Urinary bladder (tissue), 4 donors: ENCODE results near the gene ADCY2. TPM values are rescaled to one million over a fixed set of nuclear protein-coding genes. Genes with fewer than 3 reads are reported as not detected.

Experiments
- DNase-seq: peaks from one replicate; pipeline ENCODE4 v3.0.0-alpha.2; 2015; ENCODE audit errors: extremely low spot score
- H3K27ac ChIP-seq: one replicate; pipeline ENCODE4 v1.5.1; 2013; ENCODE audit warnings: low read depth, mild to moderate bottlenecking, moderate library complexity
- H3K36me3 ChIP-seq: one replicate; pipeline ENCODE4 v1.6.1; 2013; ENCODE audit warnings: mild to moderate bottlenecking, moderate library complexity; ENCODE audit not compliant: insufficient read depth
- H3K4me1 ChIP-seq: one replicate; pipeline ENCODE4 v1.6.1; 2013; ENCODE audit warnings: mild to moderate bottlenecking, moderate library complexity; ENCODE audit not compliant: insufficient read depth
- H3K4me3 ChIP-seq: one replicate; pipeline ENCODE4 v1.5.1; 2013; ENCODE audit warnings: low read depth, low read length
- WGBS: extraction: QIAGEN DNeasy Blood & Tissue Kit; methylation state at CpG from one replicate; pipeline ENCODE4 v1.1.7; 2013; 5-methylcytosine and 5-hydroxymethylcytosine counted together
- polyA plus RNA-seq: library from polyadenylated mRNA; stranded (reverse); fragments of 200-250 nt; gene quantifications from one replicate; pipeline ENCODE4 v1.2.3, GENCODE V29; 2013
- total RNA-seq: library from RNA; depleted of rRNA; stranded (reverse); fragments of >200 nt; gene quantifications from one replicate; pipeline ENCODE4 v1.2.3, GENCODE V29; 2014
- donor health status: healthy with polysubstance abuse.
- donor health status: healthy.

ADCY2 gene
- 6.5 TPM for total RNA-seq
- 6.6 TPM for polyA plus RNA-seq

- no peak for DNase-seq
- Histone ChIP-seq H3K4me3 (peak within 1 kb of the TSS; percentile 69), H3K36me3 (no peaks in the 10 kb centered on the region), H3K27ac (peak within 1 kb of the TSS; percentile 53), H3K4me1 (no peaks in the 10 kb centered on the region)
- WGBS, result under 1% methylated on average over 111 of the region's 121 CpGs
These were observed at the start of gene ADCY2 for GRCh38 chr5:7395947-7396712. ADCY2 (plus strand) TSS chr5:7396138; CDS start chr5:7396297, 159 bp downstream.

GRCh38 chr5:7347377-7347776 lies 48.6 kb upstream of the ADCY2 start:
- Histone ChIP-seq H3K4me1 (no peaks in the 10 kb centered on the region), H3K36me3 (no peaks in the 10 kb centered on the region), H3K27ac (no peak overlapping the region), H3K4me3 (no peak overlapping the region)
- 61% methylated on average over 6 of the region's 6 CpGs for WGBS
- DNase-seq, result no peak

DNA sequence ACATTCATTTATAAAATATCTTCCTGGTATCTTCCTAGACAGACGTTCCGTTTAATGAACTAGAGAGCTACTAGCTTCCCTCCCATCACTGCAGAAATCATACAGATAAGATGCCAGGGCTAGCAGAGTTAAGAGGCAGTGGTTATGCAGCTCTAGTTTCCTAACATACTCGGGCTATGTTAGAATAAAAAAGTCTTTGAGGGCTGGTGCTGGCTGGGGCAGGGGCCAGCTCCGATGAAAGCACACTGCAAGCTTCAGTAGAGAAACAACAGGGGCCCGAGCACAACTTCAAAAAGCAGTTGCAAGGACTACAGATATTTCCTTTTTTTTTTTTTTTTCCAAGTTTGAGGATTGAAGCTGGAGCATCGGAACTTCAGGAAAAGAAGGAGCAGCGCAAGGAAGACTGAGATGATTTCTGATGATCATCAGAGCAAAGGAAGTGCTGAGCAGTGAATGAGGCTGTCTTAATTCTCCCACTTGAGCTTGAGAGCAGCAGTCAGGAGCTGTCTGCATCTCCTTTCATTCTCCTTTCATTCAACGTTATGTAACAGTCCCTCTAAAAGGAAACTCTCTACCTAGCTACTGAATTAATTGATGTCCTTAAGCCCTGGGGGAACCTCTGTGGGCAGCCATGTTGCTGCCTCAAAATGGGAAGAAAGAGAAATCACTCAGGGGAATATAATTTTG lies 47.6 kb upstream of the ADCY2 start:
- WGBS, result 42% methylated on average over 8 of the region's 8 CpGs

GRCh38 chr5:7361593-7361992 lies 34.3 kb upstream of the ADCY2 start:
- Histone ChIP-seq H3K36me3 (no peaks in the 10 kb centered on the region), H3K4me1 (no peaks in the 10 kb centered on the region), H3K4me3 (no peak overlapping the region), H3K27ac (no peak overlapping the region)
- no peak for DNase-seq
- 66% methylated on average over 5 of the region's 5 CpGs for WGBS

More for the DNA sequence above, 47.6 kb upstream of the ADCY2 start:
- no peak overlapping the region for H3K4me3 ChIP-seq
- no peaks in the 10 kb centered on the region for H3K4me1 ChIP-seq
- no peak for DNase-seq
- no peak overlapping the region for H3K27ac ChIP-seq
- H3K36me3 ChIP-seq, result no peaks in the 10 kb centered on the region

- Histone ChIP-seq H3K4me1 (no peaks in the 10 kb centered on the region), H3K27ac (no peak overlapping the region), H3K36me3 (no peaks in the 10 kb centered on the region), H3K4me3 (no peak overlapping the region)
- no peak for DNase-seq
- WGBS, result 59% methylated on average over 2 of the region's 2 CpGs
These were observed 32.8 kb upstream of the ADCY2 start for GRCh38 chr5:7363067-7363677.

- Histone ChIP-seq H3K27ac (no peak overlapping the region), H3K4me3 (no peak overlapping the region), H3K36me3 (no peaks in the 10 kb centered on the region), H3K4me1 (no peaks in the 10 kb centered on the region)
- 60% methylated on average over 3 of the region's 3 CpGs for WGBS
- DNase-seq, result no peak
These were observed 31.6 kb upstream of the ADCY2 start for GRCh38 chr5:7364226-7364875.

DNA sequence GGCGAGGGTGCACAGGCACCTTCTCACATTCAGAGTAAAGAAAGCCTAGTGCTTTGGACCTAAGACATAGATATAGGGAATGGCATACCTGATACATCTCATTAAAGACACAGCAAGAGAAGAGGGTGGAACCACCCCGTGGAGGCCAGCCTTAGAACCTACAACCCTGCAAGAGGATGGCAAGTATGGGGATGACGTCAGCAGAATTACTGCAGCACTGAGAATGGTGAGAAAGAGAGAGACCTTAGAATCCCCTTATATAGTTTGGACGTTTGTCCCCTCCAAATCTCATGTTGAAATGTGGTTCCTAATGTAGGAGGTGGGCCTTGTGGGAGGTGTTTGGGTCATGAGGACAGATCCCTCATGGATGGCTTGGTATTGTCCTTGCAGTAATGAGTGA lies 28.2 kb upstream of the ADCY2 start:
- Histone ChIP-seq H3K4me1 (no peaks in the 10 kb centered on the region), H3K36me3 (no peaks in the 10 kb centered on the region), H3K4me3 (no peak overlapping the region), H3K27ac (no peak overlapping the region)
- WGBS, result 62% methylated on average over 4 of the region's 4 CpGs
- no peak for DNase-seq

- Histone ChIP-seq H3K4me3 (no peak overlapping the region), H3K4me1 (no peaks in the 10 kb centered on the region), H3K36me3 (no peaks in the 10 kb centered on the region), H3K27ac (no peak overlapping the region)
- WGBS, result 100% methylated on average over 1 of the region's 1 CpG
- DNase-seq, result no peak
These were observed 23.5 kb upstream of the ADCY2 start for GRCh38 chr5:7372399-7372798.

- 63% methylated on average over 4 of the region's 4 CpGs for WGBS
- H3K4me1 ChIP-seq, result no peaks in the 10 kb centered on the region
- no peak for DNase-seq
- H3K27ac ChIP-seq, result no peak overlapping the region
- H3K4me3 ChIP-seq, result no peak overlapping the region
- no peaks in the 10 kb centered on the region for H3K36me3 ChIP-seq
These were observed 21.8 kb upstream of the ADCY2 start for GRCh38 chr5:7374186-7374585.

DNA sequence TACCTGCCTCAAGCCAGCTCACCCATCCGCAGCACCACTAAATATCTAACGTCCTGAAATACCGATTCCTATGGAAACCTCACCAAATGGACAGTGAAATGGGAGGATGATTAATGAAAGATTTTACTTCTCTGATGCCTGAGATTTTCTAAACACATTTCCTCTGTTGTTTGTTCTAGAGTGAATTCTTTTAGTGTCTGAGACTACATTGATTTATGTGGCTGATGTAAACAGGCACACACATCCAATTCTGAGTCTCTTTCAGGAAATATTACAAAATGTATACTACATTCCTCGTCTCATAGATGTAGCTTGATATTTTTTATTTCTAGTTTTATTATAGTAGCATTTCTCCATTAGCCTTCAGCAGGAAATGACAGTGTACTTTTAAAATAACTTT lies 20.5 kb upstream of the ADCY2 start:
- 47% methylated on average over 4 of the region's 4 CpGs for WGBS
- Histone ChIP-seq H3K4me1 (no peaks in the 10 kb centered on the region), H3K36me3 (no peaks in the 10 kb centered on the region), H3K27ac (no peak overlapping the region), H3K4me3 (no peak overlapping the region)
- DNase-seq, result no peak

DNA sequence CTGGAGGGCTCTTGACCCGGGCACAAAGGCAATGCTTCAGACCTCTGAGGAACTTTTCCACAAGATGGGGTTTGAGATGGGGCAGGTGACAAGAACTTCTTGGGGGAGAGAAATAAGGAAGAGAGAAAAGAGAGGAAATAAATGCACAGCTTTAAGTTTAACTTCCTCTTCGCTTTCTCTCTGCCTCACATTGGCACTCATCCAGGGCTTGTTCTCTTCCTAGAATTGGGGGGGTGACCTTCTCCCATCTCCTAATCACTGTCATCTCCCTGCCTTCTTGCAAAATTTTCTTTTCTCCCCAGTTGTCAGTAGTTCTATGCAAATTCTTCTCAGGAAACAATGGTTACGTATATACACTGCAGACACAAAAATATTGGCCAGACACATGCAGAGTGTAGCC lies 19.1 kb upstream of the ADCY2 start:
- no peak for DNase-seq
- WGBS, result 67% methylated on average over 3 of the region's 3 CpGs
- Histone ChIP-seq H3K27ac (no peak overlapping the region), H3K4me3 (no peak overlapping the region), H3K4me1 (no peaks in the 10 kb centered on the region), H3K36me3 (no peaks in the 10 kb centered on the region)

DNA sequence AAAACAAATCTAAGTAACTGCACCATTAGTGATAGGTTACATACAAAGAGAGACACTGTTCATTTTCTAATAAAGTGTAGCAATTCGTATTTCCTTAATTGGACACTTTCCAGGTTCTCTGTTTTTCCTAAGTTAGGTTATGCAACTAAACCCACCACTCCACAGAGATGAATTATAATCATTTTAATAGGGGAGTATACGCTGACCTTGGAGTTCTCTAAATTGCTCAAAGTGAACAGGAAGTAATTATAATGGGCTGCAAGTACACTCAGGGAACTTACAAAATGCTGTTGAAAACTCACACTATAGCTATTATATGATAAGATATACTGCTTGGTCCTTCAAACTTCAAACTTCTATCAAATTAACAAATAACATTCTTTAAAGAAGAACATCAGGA lies 18.2 kb upstream of the ADCY2 start:
- Histone ChIP-seq H3K4me1 (no peaks in the 10 kb centered on the region), H3K4me3 (no peak overlapping the region), H3K36me3 (no peaks in the 10 kb centered on the region), H3K27ac (no peak overlapping the region)
- 49% methylated on average over 2 of the region's 2 CpGs for WGBS
- DNase-seq, result no peak

DNA sequence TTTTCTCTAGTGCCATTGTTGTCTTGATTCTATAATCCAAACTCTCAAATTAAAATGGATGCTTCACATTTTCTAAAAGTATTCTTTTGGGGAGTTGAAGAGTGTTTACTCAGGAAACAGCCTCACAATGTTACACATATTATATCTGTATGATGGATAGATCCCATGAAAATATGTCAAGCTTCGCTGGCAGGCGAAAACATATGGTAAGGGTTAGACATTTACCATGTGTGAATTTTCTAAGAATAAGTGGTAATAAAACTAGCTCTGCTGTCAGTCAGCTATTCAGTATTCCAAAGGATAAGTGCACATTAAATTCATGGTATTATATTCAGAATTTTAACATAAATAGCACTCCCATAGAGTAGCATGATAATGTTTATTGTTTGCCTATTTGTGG lies 13.3 kb upstream of the ADCY2 start:
- Histone ChIP-seq H3K27ac (no peak overlapping the region), H3K4me1 (no peaks in the 10 kb centered on the region), H3K36me3 (no peaks in the 10 kb centered on the region), H3K4me3 (no peak overlapping the region)
- no peak for DNase-seq
- 84% methylated on average over 2 of the region's 2 CpGs for WGBS
